ENCODE data around the gene DNAJC13. TPM values are rescaled to one million over a fixed set of nuclear protein-coding genes. Genes with fewer than 3 reads are reported as not detected.

DNAJC13 gene
- total and polyA plus RNA-seq, 9 donors: 10.3 to 39.9 (median 30.1) TPM

DNA sequence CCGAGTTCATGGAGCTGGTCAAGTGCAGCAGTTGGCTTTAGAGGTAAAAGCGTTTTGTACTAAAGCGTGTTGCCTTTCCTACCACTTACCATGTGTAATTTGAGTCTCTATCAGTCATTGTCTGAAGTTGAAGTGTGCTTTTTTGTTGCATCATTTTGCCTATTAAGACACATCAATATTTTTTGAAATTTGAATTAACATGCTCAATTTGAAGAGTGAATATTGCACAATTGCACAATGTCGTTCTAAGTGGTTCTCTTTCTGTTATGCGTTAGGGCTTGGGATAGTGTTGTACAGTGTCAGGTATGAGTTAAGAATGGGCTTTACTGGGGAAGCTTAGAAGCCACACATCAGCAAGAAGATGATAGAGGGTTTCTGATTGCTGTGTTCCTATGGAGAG, 95.8 kb downstream of the DNAJC13 start:
- Histone ChIP-seq H3K4me3 (no peak overlapping the region), H3K4me1 (ENCODE audit: insufficient read depth) (no peaks in the 10 kb centered on the region), H3K36me3 (no peaks in the 10 kb centered on the region), H3K9me3 (no peaks in the 10 kb centered on the region), H3K27me3 (no peaks in the 10 kb centered on the region), H3K27ac (no peak overlapping the region)
- 94 to 97% (median 95%) methylated on average over 5 of the region's 5 CpGs for WGBS, 3 donors
- no peak for DNase-seq
- TF ChIP-seq POLR2A (IDR thresholded peaks at IDR 0.05) (no peak), EP300 (IDR thresholded peaks at IDR 0.05) (no peak)
- TF ChIP-seq, protein P1, sequence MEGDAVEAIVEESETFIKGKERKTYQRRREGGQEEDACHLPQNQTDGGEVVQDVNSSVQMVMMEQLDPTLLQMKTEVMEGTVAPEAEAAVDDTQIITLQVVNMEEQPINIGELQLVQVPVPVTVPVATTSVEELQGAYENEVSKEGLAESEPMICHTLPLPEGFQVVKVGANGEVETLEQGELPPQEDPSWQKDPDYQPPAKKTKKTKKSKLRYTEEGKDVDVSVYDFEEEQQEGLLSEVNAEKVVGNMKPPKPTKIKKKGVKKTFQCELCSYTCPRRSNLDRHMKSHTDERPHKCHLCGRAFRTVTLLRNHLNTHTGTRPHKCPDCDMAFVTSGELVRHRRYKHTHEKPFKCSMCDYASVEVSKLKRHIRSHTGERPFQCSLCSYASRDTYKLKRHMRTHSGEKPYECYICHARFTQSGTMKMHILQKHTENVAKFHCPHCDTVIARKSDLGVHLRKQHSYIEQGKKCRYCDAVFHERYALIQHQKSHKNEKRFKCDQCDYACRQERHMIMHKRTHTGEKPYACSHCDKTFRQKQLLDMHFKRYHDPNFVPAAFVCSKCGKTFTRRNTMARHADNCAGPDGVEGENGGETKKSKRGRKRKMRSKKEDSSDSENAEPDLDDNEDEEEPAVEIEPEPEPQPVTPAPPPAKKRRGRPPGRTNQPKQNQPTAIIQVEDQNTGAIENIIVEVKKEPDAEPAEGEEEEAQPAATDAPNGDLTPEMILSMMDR (IDR thresholded peaks at IDR 0.05): no peak
- intact Hi-C loops (cut with DNase I): no loop called here

DNA sequence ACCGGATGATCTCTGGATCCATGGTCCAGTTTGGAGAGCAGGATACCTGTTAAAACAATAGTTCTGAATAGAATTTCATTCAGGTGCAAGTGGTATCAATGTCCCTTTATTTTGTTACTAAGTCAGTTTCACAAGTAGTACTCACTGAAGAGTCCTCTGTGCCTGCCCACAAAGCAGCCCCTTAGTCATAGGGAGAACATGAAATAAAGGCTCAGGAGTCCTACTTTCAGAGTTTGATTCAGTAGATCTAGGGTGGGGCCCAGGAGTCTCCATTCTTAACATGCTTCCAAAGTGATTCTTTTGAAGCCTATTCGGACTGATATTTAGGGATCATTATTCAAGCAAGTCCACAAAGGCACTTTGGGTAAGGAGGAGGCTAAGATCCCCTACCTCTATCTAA, 100.0 kb downstream of the DNAJC13 start:
- DNase-seq: no peak
- Histone ChIP-seq H3K27ac (no peak overlapping the region), H3K36me3 (no peaks in the 10 kb centered on the region), H3K4me3 (no peak overlapping the region), H3K4me1 (ENCODE audit: insufficient read depth) (no peaks in the 10 kb centered on the region), H3K9me3 (no peaks in the 10 kb centered on the region), H3K27me3 (no peaks in the 10 kb centered on the region)
- 85 to 95% (median 94%) methylated on average over 2 of the region's 2 CpGs for WGBS, 3 donors
- intact Hi-C loops (cut with DNase I): no loop called here
- no peak for TF ChIP-seq EP300 (IDR thresholded peaks at IDR 0.05)
- TF ChIP-seq, protein P1 (IDR thresholded peaks at IDR 0.05): no peak
- no peak for TF ChIP-seq POLR2A (IDR thresholded peaks at IDR 0.05)

DNA sequence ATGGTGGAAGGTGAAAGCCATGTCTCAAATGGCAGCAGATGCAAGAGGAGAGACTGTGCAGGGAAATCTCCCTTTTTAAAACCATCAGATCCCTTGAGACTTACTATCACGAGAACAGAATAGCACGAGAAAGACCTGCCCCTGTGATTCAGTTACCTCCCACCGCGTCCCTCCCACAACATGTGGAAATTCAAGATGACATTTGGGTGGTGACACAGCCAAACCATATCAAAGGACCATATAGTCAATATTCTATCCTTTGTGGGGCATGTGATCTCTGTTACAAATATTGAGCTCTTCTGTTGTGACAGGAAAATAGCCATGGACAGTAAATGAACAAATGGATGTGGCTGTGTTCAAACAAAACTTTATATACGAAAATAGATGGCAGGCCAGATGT, 102.6 kb downstream of the DNAJC13 start:
- 90 to 96% (median 92%) methylated on average over 5 of the region's 5 CpGs for WGBS, 3 donors
- H3K4me1 ChIP-seq (ENCODE audit: insufficient read depth): no peaks in the 10 kb centered on the region
- TF ChIP-seq EP300 (IDR thresholded peaks at IDR 0.05): no peak
- TF ChIP-seq, protein P1 (IDR thresholded peaks at IDR 0.05): no peak
- TF ChIP-seq POLR2A (IDR thresholded peaks at IDR 0.05): no peak
- H3K4me3 ChIP-seq: no peak overlapping the region
- H3K9me3 ChIP-seq: no peaks in the 10 kb centered on the region
- H3K27me3 ChIP-seq: no peaks in the 10 kb centered on the region
- H3K27ac ChIP-seq: no peak overlapping the region
- DNase-seq: no peak
- intact Hi-C loops (cut with DNase I): no loop called here
- no peaks in the 10 kb centered on the region for H3K36me3 ChIP-seq

DNA sequence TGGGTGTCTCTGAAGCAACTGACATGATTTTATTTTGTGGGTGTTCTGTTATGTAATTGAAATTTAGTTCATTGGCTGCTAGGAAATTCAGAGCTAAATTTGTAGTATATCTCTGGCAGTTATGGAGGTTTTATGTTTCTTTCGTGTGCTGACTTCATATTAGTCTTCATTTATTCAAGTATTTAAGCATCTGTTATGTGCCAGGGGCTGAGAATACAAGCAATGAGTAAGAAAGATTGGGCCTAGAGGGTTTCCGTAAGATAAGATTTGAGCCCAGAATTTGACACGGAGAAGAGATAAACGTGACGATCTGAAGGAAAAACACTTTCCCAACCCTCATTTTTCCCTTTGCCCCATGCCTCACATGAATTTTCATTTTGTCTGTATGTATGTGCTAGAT, 104.6 kb downstream of the DNAJC13 start:
- no peak overlapping the region for H3K27ac ChIP-seq
- H3K36me3 ChIP-seq: no peaks in the 10 kb centered on the region
- TF ChIP-seq POLR2A (IDR thresholded peaks at IDR 0.05) (no peak), EP300 (IDR thresholded peaks at IDR 0.05) (no peak)
- TF ChIP-seq, protein P1 (IDR thresholded peaks at IDR 0.05): no peak
- H3K4me1 ChIP-seq (ENCODE audit: insufficient read depth): no peaks in the 10 kb centered on the region
- DNase-seq: no peak
- WGBS, 3 donors: 66 to 76% (median 75%) methylated on average over 5 of the region's 5 CpGs
- no peak overlapping the region for H3K4me3 ChIP-seq
- intact Hi-C loops (cut with DNase I): no loop called here
- H3K9me3 ChIP-seq: no peaks in the 10 kb centered on the region
- H3K27me3 ChIP-seq: no peaks in the 10 kb centered on the region

DNA sequence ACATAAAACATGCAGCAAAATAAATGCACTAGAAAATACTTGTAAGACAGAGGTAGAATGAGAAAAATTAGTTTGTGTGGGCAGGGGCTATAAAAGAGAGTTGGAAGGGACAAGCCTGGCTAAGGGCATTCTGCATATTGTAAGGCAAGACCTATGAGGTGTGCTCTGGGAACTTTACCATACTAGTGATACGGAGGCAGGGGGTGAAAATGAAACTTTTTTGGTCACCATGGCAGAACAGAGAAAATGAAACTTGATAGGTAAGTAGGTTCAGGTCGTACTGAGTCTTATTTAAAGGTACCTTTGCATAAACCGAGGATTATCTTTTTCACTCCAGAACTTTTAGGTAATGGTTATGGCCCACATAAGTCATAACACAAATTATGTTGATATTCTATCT, 105.1 kb downstream of the DNAJC13 start:
- 70 to 91% (median 77%) methylated on average over 3 of the region's 3 CpGs for WGBS, 3 donors
- no peaks in the 10 kb centered on the region for H3K36me3 ChIP-seq
- H3K27me3 ChIP-seq: no peaks in the 10 kb centered on the region
- no peak overlapping the region for H3K27ac ChIP-seq
- no peak for DNase-seq
- H3K9me3 ChIP-seq: no peaks in the 10 kb centered on the region
- H3K4me3 ChIP-seq: no peak overlapping the region
- TF ChIP-seq POLR2A (IDR thresholded peaks at IDR 0.05) (no peak), EP300 (IDR thresholded peaks at IDR 0.05) (no peak)
- TF ChIP-seq, protein P1 (IDR thresholded peaks at IDR 0.05): no peak
- intact Hi-C loops (cut with DNase I): no loop called here
- no peaks in the 10 kb centered on the region for H3K4me1 ChIP-seq (ENCODE audit: insufficient read depth)
